GM23338 (cell line): ENCODE measurements around the gene CHPF. TPM values are rescaled to one million over a fixed set of nuclear protein-coding genes. Genes with fewer than 3 reads are reported as not detected.
A peak's percentile ranks its signal among the peaks of the same experiment; 100 is the strongest.

Experiments used
- ATAC-seq: fragments of 200-7000 bp; cut with Tn5 transposase; 3 replicates; pipeline ENCODE4 v1.9.1; 2020
- DNase-seq: peaks from one replicate; pipeline ENCODE4 v3.0.0-alpha.2; 2015; ENCODE audit warnings: low spot score
- H2AFZ ChIP-seq: fragments of 200-600 bp; sonication (generic); 2 replicates; pipeline ENCODE4 v1.8.0; 2016; ENCODE audit warnings: antibody characterized with exemption, mild to moderate bottlenecking, moderate library complexity
- H3F3A ChIP-seq: fragments of 200-600 bp; sonication (generic); replicated peaks from 2 replicates; pipeline ENCODE4 v1.8.0; 2017; ENCODE audit warnings: antibody characterized with exemption, mixed run types, low read depth
- H3K27ac ChIP-seq: fragments of 200-600 bp; sonication (generic); 2 replicates; pipeline ENCODE4 v1.6.1; 2016; ENCODE audit warnings: low read depth
- H3K27me3 ChIP-seq: fragments of 200-600 bp; sonication (generic); 2 replicates; pipeline ENCODE4 v1.8.0; 2016; ENCODE audit warnings: mild to moderate bottlenecking, mixed run types, moderate library complexity; ENCODE audit not compliant: insufficient read depth
- H3K36me3 ChIP-seq: fragments of 200-600 bp; sonication (generic); 2 replicates; pipeline ENCODE4 v1.8.0; 2016; ENCODE audit warnings: mild to moderate bottlenecking; ENCODE audit not compliant: insufficient read depth
- H3K4me1 ChIP-seq: fragments of 200-600 bp; sonication (generic); 2 replicates; pipeline ENCODE4 v1.8.0; 2016; ENCODE audit warnings: mild to moderate bottlenecking, moderate library complexity; ENCODE audit not compliant: insufficient read depth
- H3K4me2 ChIP-seq: fragments of 200-600 bp; sonication (generic); 2 replicates; pipeline ENCODE4 v1.7.1; 2017; ENCODE audit warnings: mixed run types
- H3K4me3 ChIP-seq: fragments of 200-600 bp; sonication (generic); 2 replicates; pipeline ENCODE4 v1.6.1; 2016; ENCODE audit warnings: mixed run types
- H3K79me2 ChIP-seq: fragments of 200-600 bp; sonication (generic); replicated peaks from 2 replicates; pipeline ENCODE4 v1.8.0; 2017; ENCODE audit warnings: mild to moderate bottlenecking; ENCODE audit not compliant: insufficient read depth
- H3K9me2 ChIP-seq: fragments of 200-600 bp; sonication (generic); 2 replicates; pipeline ENCODE4 v1.8.0; 2017; ENCODE audit not compliant: insufficient read depth
- H4K20me1 ChIP-seq: fragments of 200-600 bp; sonication (generic); replicated peaks from 2 replicates; pipeline ENCODE4 v1.8.0; 2017; ENCODE audit warnings: mild to moderate bottlenecking; ENCODE audit not compliant: insufficient read depth
- H3K27ac Mint-ChIP-seq: 2 replicates; pipeline ENCODE4 v1.8.0; 2020; ENCODE audit warnings: inconsistent platforms, mild to moderate bottlenecking, moderate library complexity, mixed read lengths
- H3K27me3 Mint-ChIP-seq: 3 replicates; pipeline ENCODE4 v1.8.0; 2022; ENCODE audit warnings: low read depth, mild to moderate bottlenecking, moderate library complexity, mixed read lengths, inconsistent platforms; ENCODE audit not compliant: insufficient read depth, poor library complexity
- H3K36me3 Mint-ChIP-seq: 3 replicates; pipeline ENCODE4 v1.8.0; 2021; ENCODE audit warnings: low read depth, mild to moderate bottlenecking, inconsistent platforms, moderate library complexity, mixed read lengths
- H3K4me1 Mint-ChIP-seq: 3 replicates; pipeline ENCODE4 v1.8.0; 2020; ENCODE audit warnings: mild to moderate bottlenecking, inconsistent platforms, mixed read lengths
- H3K4me3 Mint-ChIP-seq: 3 replicates; pipeline ENCODE4 v1.8.0; 2021; ENCODE audit warnings: moderate library complexity, mild to moderate bottlenecking, inconsistent platforms, mixed read lengths
- H3K9me3 Mint-ChIP-seq: 3 replicates; pipeline ENCODE4 v1.8.0; 2020; ENCODE audit warnings: moderate library complexity, mild to moderate bottlenecking, inconsistent platforms, mixed read lengths
- CREB1 ChIP-seq: fragments of 250-450 bp; sonication (Bioruptor Pico); IDR thresholded peaks from 2 replicates; pipeline ENCODE4 v1.5.0; 2020; ENCODE audit warnings: low read depth, mild to moderate bottlenecking, moderate library complexity
- CTCF ChIP-seq, 2 experiments: fragments of 200-600 bp in 1 of 2; sonication (generic) in 1 of 2; conservative IDR thresholded peaks; 2 replicates each; pipeline versions ENCODE4 v1.5.1 to v1.6.1; 2016 to 2017; ENCODE audit warnings: antibody characterized with exemption in 2 of 2, low read depth in 2 of 2, mild to moderate bottlenecking in 2 of 2, moderate library complexity in 1 of 2
- ETS1 ChIP-seq: IDR thresholded peaks from 2 replicates; pipeline ENCODE4 v1.6.1; 2016; ENCODE audit warnings: antibody characterized with exemption
- EZH2 ChIP-seq: fragments of 200-600 bp; sonication (generic); IDR thresholded peaks from one replicate; pipeline ENCODE4 v1.8.0; 2017; ENCODE audit warnings: antibody characterized with exemption, mild to moderate bottlenecking, low read depth; ENCODE audit not compliant: unreplicated experiment
- EZH2phosphoT487 ChIP-seq: fragments of 200-600 bp; sonication (generic); IDR thresholded peaks from one replicate; pipeline ENCODE4 v1.8.1; 2018; ENCODE audit warnings: antibody characterized with exemption; ENCODE audit not compliant: unreplicated experiment
- JUNB ChIP-seq: IDR thresholded peaks from one replicate; pipeline ENCODE4 v1.6.1; 2016; ENCODE audit warnings: antibody characterized with exemption; ENCODE audit not compliant: unreplicated experiment
- NANOG ChIP-seq: IDR thresholded peaks from 2 replicates; pipeline ENCODE4 v1.6.1; 2016; ENCODE audit warnings: antibody characterized with exemption, borderline replicate concordance
- POLR2AphosphoS5 ChIP-seq: IDR thresholded peaks from 2 replicates; pipeline ENCODE4 v1.6.1; 2016; ENCODE audit warnings: antibody characterized with exemption, low read depth
- REST ChIP-seq: IDR thresholded peaks from one replicate; pipeline ENCODE4 v1.6.1; 2018; ENCODE audit warnings: antibody characterized with exemption; ENCODE audit not compliant: unreplicated experiment
- STAT1 ChIP-seq: IDR thresholded peaks from one replicate; pipeline ENCODE4 v1.6.1; 2016; ENCODE audit warnings: antibody characterized with exemption; ENCODE audit not compliant: unreplicated experiment
- ZNF114 ChIP-seq: fragments of 250-450 bp; sonication (Bioruptor Pico); IDR thresholded peaks from 2 replicates; pipeline ENCODE4 v1.5.0; 2020; ENCODE audit warnings: mild to moderate bottlenecking, moderate library complexity
- ZNF331 ChIP-seq: fragments of 250-450 bp; sonication (Bioruptor Pico); IDR thresholded peaks from 2 replicates; pipeline ENCODE4 v1.5.0; 2020; ENCODE audit warnings: low read depth, mild to moderate bottlenecking, moderate library complexity
- ZNF462 ChIP-seq: fragments of 250-450 bp; sonication (Bioruptor Pico); IDR thresholded peaks from 2 replicates; pipeline ENCODE4 v1.5.0; 2020; ENCODE audit warnings: mild to moderate bottlenecking, moderate library complexity
- polyA plus RNA-seq: library from polyadenylated mRNA; unstranded; fragments of >200 nt; fragmentation: Nextera tagmentation; extraction: Ambion mirVana; gene quantifications from 2 replicates; pipeline ENCODE4 v1.2.1, GENCODE V29; 2016
- total RNA-seq: library from RNA; depleted of rRNA; stranded (reverse); fragments of >200 nt; shearing (Covaris generic); gene quantifications from 2 replicates; pipeline ENCODE4 v1.2.3, GENCODE V29; 2014

Gene CHPF
- total and polyA plus RNA-seq, 2 experiments from 2014 or later = 36.5 to 252 TPM

- Histone ChIP-seq H3K9me2 (no peaks in the 10 kb centered on the region), H4K20me1 (peaks cover 23% of the 10 kb centered on the region), H3K4me1 (peaks cover 16% of the 10 kb centered on the region), H3K27ac (peak overlapping the region; percentile 55; the same call in 1 of the 2 replicates), H3F3A (peaks cover 17% of the 10 kb centered on the region), H3K36me3 (peaks cover 9% of the 10 kb centered on the region), H3K27me3 (peaks cover 9% of the 10 kb centered on the region; the same call in 1 of the 2 replicates), H2AFZ (peak overlapping the region; percentile 52; the same call in 1 of the 2 replicates), H3K79me2 (peaks cover 14% of the 10 kb centered on the region), H3K4me2 (peak overlapping the region; percentile 99), H3K4me3 (peak overlapping the region; percentile 96)
- ATAC-seq (peak; percentile 19), DNase-seq (peak; percentile 50)
- Mint-ChIP-seq H3K36me3 (peaks cover 41% of the 10 kb centered on the region), H3K27me3 (peaks cover 28% of the 10 kb centered on the region), H3K9me3 (no peaks in the 10 kb centered on the region; the same call in 2 of the 3 replicates), H3K27ac (peak overlapping the region; percentile 74; the same call in 1 of the 2 replicates), H3K4me3 (peak overlapping the region; percentile 93), H3K4me1 (peaks cover 28% of the 10 kb centered on the region)
- TF ChIP-seq EZH2phosphoT487 (no peak), ZNF114 (CRISPR knock-in tag) (no peak), JUNB (no peak), CREB1 (no peak), EZH2 (no peak), REST (no peak), STAT1 (no peak), ETS1 (no peak), CTCF (conservative IDR thresholded peaks at IDR 0.05; ENCODE audit: low read depth in 2 of 2) (no peak), NANOG (no peak), ZNF331 (CRISPR knock-in tag) (no peak), POLR2AphosphoS5 (no peak), ZNF462 (no peak)
Measured at GRCh38 chr2:219542931-219543595, 546 bp downstream of the CHPF start.
